H1 (cell line): ENCODE results near the gene MCM6. TPM values are rescaled to one million over a fixed set of nuclear protein-coding genes. Genes with fewer than 3 reads are reported as not detected.

Experiments used
- CTCF ChIA-PET: fragments of 300-600 bp; sonication (Branson Sonifier 250); formaldehyde crosslinking; loops from one replicate; lab custom pipeline; 2021; ENCODE audit not compliant: partially characterized antibody; lab: Charles Lee
- POLR2A ChIA-PET: fragments of 300-600 bp; sonication (Branson Sonifier 250); formaldehyde crosslinking; loops from one replicate; lab custom pipeline; 2021; ENCODE audit warnings: inconsistent platforms; ENCODE audit not compliant: partially characterized antibody; lab: Charles Lee
- DNase-seq, 2 experiments: peaks; one replicate each; pipeline versions ENCODE4 v3.0.0 to v3.0.0-alpha.2; 2010 to 2022; ENCODE audit warnings: low spot score in 2 of 2, low read depth in 1 of 2, mixed read lengths in 1 of 2
- FAIRE-seq: peaks from 2 replicates; lab custom pipeline; 2011; peaks lifted over from hg19 to GRCh38; lab: Jason Lieb, UNC
- H2AFZ ChIP-seq: 2 replicates; pipeline ENCODE4 v1.8.1; 2012; ENCODE audit warnings: low read length, inconsistent platforms
- H2AK5ac ChIP-seq: 2 replicates; pipeline ENCODE4 v1.6.1; 2013; ENCODE audit warnings: low read depth, low read length
- H2BK120ac ChIP-seq: replicated peaks from 2 replicates; pipeline ENCODE3; 2013; ENCODE audit warnings: low read depth, low read length, inconsistent platforms
- H2BK12ac ChIP-seq: 2 replicates; pipeline ENCODE4 v1.6.1; 2013; ENCODE audit warnings: low read depth, low read length
- H2BK15ac ChIP-seq: 2 replicates; pipeline ENCODE4 v1.6.1; 2013; ENCODE audit warnings: low read length
- H2BK20ac ChIP-seq: 2 replicates; pipeline ENCODE4 v1.6.1; 2013; ENCODE audit warnings: low read length
- H2BK5ac ChIP-seq: 2 replicates; pipeline ENCODE4 v1.6.1; 2013; ENCODE audit warnings: low read depth, low read length
- H3K14ac ChIP-seq: 2 replicates; pipeline ENCODE4 v1.6.1; 2013; ENCODE audit warnings: inconsistent platforms; ENCODE audit not compliant: insufficient read length
- H3K18ac ChIP-seq: 2 replicates; pipeline ENCODE4 v1.6.1; 2013; ENCODE audit warnings: low read length; ENCODE audit errors: extremely low read depth
- H3K23ac ChIP-seq: 2 replicates; pipeline ENCODE4 v1.6.1; 2013; ENCODE audit warnings: inconsistent platforms; ENCODE audit not compliant: insufficient read length
- H3K23me2 ChIP-seq: 2 replicates; pipeline ENCODE4 v1.6.1; 2013; ENCODE audit warnings: low read depth, low read length
- H3K27ac ChIP-seq: 2 replicates; pipeline ENCODE4 v1.6.1; 2011; ENCODE audit warnings: low read depth, low read length, inconsistent platforms
- H3K27me3 ChIP-seq, 4 experiments: replicated peaks in 1 of 4; 1 replicate in 1 of 4; 2 replicates in 3 of 4; pipeline versions ENCODE4 v1.6.1 to v1.8.1; 2011 to 2013; ENCODE audit warnings: low read length in 3 of 4, mild to moderate bottlenecking in 3 of 4, inconsistent platforms in 2 of 4, mixed read lengths in 2 of 4, moderate library complexity in 1 of 4; ENCODE audit not compliant: control insufficient read depth in 3 of 4, insufficient read depth in 3 of 4; ENCODE audit errors: extremely low read depth in 1 of 4
- H3K36me3 ChIP-seq, 4 experiments: 2 replicates each; pipeline versions ENCODE4 v1.6.1 to v1.8.1; 2011 to 2013; ENCODE audit warnings: mild to moderate bottlenecking in 4 of 4, low read length in 3 of 4, moderate library complexity in 2 of 4, control low read depth in 1 of 4, inconsistent platforms in 1 of 4; ENCODE audit not compliant: insufficient read depth in 4 of 4, control insufficient read depth in 2 of 4
- H3K4ac ChIP-seq: replicated peaks from 2 replicates; pipeline ENCODE3; 2013; ENCODE audit warnings: low read length, low read depth, mixed read lengths, inconsistent platforms; ENCODE audit not compliant: insufficient read length
- H3K4me1 ChIP-seq, 4 experiments: replicated peaks in 1 of 4; 1 replicate in 1 of 4; 2 replicates in 3 of 4; pipeline versions ENCODE4 v1.6.1 to v1.8.1; 2011 to 2013; ENCODE audit warnings: low read length in 3 of 4, inconsistent platforms in 2 of 4, mixed read lengths in 1 of 4; ENCODE audit not compliant: insufficient read depth in 4 of 4, control insufficient read depth in 3 of 4
- H3K4me2 ChIP-seq, 2 experiments: 2 replicates each; pipeline versions ENCODE4 v1.6.1 to v1.8.1; 2011 to 2013; ENCODE audit warnings: low read depth in 2 of 2, low read length in 2 of 2, control low read depth in 1 of 2, inconsistent platforms in 1 of 2, mild to moderate bottlenecking in 1 of 2; ENCODE audit not compliant: insufficient read depth in 1 of 2
- H3K4me3 ChIP-seq, 4 experiments: fragments of 200-600, 300-600 bp in 1 of 4; sonication (generic), shearing (Covaris generic), sonication (Bioruptor Twin) in 1 of 4; 2 replicates each; pipeline versions ENCODE4 v1.5.1 to v1.8.1; 2011 to 2016; ENCODE audit warnings: low read length in 4 of 4, low read depth in 3 of 4, control low read depth in 2 of 4, inconsistent platforms in 2 of 4, mild to moderate bottlenecking in 2 of 4, mixed read lengths in 1 of 4, moderate library complexity in 1 of 4; ENCODE audit not compliant: insufficient read depth in 2 of 4; ENCODE audit errors: extremely low read depth in 1 of 4
- H3K56ac ChIP-seq: replicated peaks from 2 replicates; pipeline ENCODE3; 2013; ENCODE audit warnings: low read depth, mild to moderate bottlenecking, mixed read lengths, low read length, inconsistent platforms; ENCODE audit not compliant: insufficient read length
- H3K79me1 ChIP-seq: 2 replicates; pipeline ENCODE4 v1.6.1; 2013; ENCODE audit warnings: low read depth, low read length, control low read depth
- H3K79me2 ChIP-seq, 2 experiments: 2 replicates each; pipeline versions ENCODE4 v1.6.1 to v1.8.1; 2012 to 2013; ENCODE audit warnings: low read length in 2 of 2, mild to moderate bottlenecking in 2 of 2, inconsistent platforms in 1 of 2; ENCODE audit not compliant: insufficient read depth in 2 of 2, control insufficient read depth in 1 of 2
- H3K9ac ChIP-seq, 4 experiments: replicated peaks in 1 of 4; 1 replicate in 1 of 4; 2 replicates in 3 of 4; pipeline versions ENCODE4 v1.6.1 to v1.8.1; 2011 to 2013; ENCODE audit warnings: low read depth in 3 of 4, low read length in 3 of 4, control low read depth in 2 of 4, mild to moderate bottlenecking in 2 of 4, moderate library complexity in 2 of 4, inconsistent platforms in 1 of 4; ENCODE audit errors: extremely low read depth in 1 of 4
- H3K9me3 ChIP-seq, 2 experiments: 2 replicates each; pipeline versions ENCODE4 v1.6.1 to v1.8.1; 2012 to 2013; ENCODE audit warnings: mild to moderate bottlenecking in 2 of 2, moderate library complexity in 2 of 2, control low read depth in 1 of 2, inconsistent platforms in 1 of 2, low read depth in 1 of 2, low read length in 1 of 2, mixed read lengths in 1 of 2; ENCODE audit not compliant: insufficient read depth in 2 of 2
- H4K20me1 ChIP-seq, 2 experiments: replicated peaks in 1 of 2; 2 replicates each; pipeline versions ENCODE3 to v1.8.1; 2011 to 2013; ENCODE audit warnings: inconsistent platforms in 2 of 2, low read length in 2 of 2, mild to moderate bottlenecking in 1 of 2; ENCODE audit not compliant: insufficient read depth in 2 of 2, control insufficient read depth in 1 of 2
- H4K5ac ChIP-seq: 2 replicates; pipeline ENCODE4 v1.6.1; 2013; ENCODE audit warnings: low read length, low read depth, mixed read lengths, inconsistent platforms; ENCODE audit not compliant: insufficient read length
- H4K8ac ChIP-seq: 2 replicates; pipeline ENCODE4 v1.8.0; 2013; ENCODE audit warnings: mild to moderate bottlenecking, moderate library complexity, low read length, inconsistent platforms; ENCODE audit not compliant: insufficient read depth; ENCODE audit errors: extremely low read depth
- H4K91ac ChIP-seq: replicated peaks from 2 replicates; pipeline ENCODE3; 2013; ENCODE audit warnings: low read length, mixed read lengths, inconsistent platforms; ENCODE audit not compliant: insufficient read length
- ASH2L ChIP-seq: fragments of 200-600, 300-600 bp; sonication (generic); IDR thresholded peaks from one replicate; pipeline ENCODE4 v1.7.1; 2017; ENCODE audit warnings: low read length
- BACH1 ChIP-seq: IDR thresholded peaks from 2 replicates; pipeline ENCODE4 v1.6.1; 2012; ENCODE audit warnings: low read length, improper control_type of control experiment
- CBX5 ChIP-seq: fragments of 300-800, 300-1000 bp; sonication (generic); IDR thresholded peaks from 2 replicates; pipeline ENCODE4 v1.7.1; 2016; ENCODE audit warnings: antibody characterized with exemption, low read length, low read depth
- CREB1 ChIP-seq: IDR thresholded peaks from 2 replicates; pipeline ENCODE4 v1.6.1; 2012; ENCODE audit warnings: inconsistent platforms
- HDAC2 ChIP-seq, 2 experiments: fragments of 300-600 bp in 1 of 2; sonication (generic) in 1 of 2; IDR thresholded peaks; 2 replicates each; pipeline ENCODE4 v1.6.1; 2011 to 2012; ENCODE audit warnings: low read depth in 2 of 2, low read length in 2 of 2, mild to moderate bottlenecking in 2 of 2, moderate library complexity in 2 of 2, borderline replicate concordance in 1 of 2, inconsistent platforms in 1 of 2
- KDM5A ChIP-seq: fragments of 200-600 bp; IDR thresholded peaks from 2 replicates; pipeline ENCODE4 v1.7.1; 2012; ENCODE audit warnings: mild to moderate bottlenecking, low read length, inconsistent platforms, mixed read lengths
- RNF2 ChIP-seq: fragments of 200-900, 300-1000 bp; sonication (generic); IDR thresholded peaks from 2 replicates; pipeline ENCODE4 v1.7.1; 2016; ENCODE audit warnings: borderline replicate concordance, low read depth, mild to moderate bottlenecking, antibody characterized with exemption, low read length; ENCODE audit not compliant: poor library complexity, severe bottlenecking; ENCODE audit errors: missing control alignments
- SIN3A ChIP-seq, 2 experiments: IDR thresholded peaks in 1 of 2; conservative IDR thresholded peaks in 1 of 2; 2 replicates each; pipeline ENCODE4 v1.6.1; 2011 to 2012; ENCODE audit warnings: low read length in 2 of 2, improper control_type of control experiment in 1 of 2, low read depth in 1 of 2, mild to moderate bottlenecking in 1 of 2
- SIRT6 ChIP-seq: IDR thresholded peaks from one replicate; pipeline ENCODE4 v1.7.1; 2012; ENCODE audit warnings: low read length, inconsistent platforms
- TAF1 ChIP-seq: IDR thresholded peaks from 2 replicates; pipeline ENCODE4 v1.6.1; 2011; ENCODE audit warnings: mild to moderate bottlenecking, low read depth, low read length
- TEAD4 ChIP-seq: IDR thresholded peaks from 2 replicates; pipeline ENCODE4 v1.6.1; 2012; ENCODE audit warnings: low read depth, low read length, inconsistent platforms, mixed read lengths
- WGBS, 2 experiments: shearing (Covaris generic) in 1 of 2; methylation state at CpG; one replicate each; pipeline versions ENCODE4 v1.1.6 to v1.1.7; 2013 to 2015; ENCODE audit warnings: low lambda C conversion rate in 2 of 2, mixed read lengths in 2 of 2, inconsistent platforms in 1 of 2, low coverage in 1 of 2, missing lambda C conversion rate in 1 of 2; ENCODE audit not compliant: insufficient replicate concordance in 2 of 2, insufficient coverage in 1 of 2, insufficient read length in 1 of 2; ENCODE audit errors: extremely low coverage in 1 of 2, missing lambda C conversion rate in 1 of 2; 5-methylcytosine and 5-hydroxymethylcytosine counted together
- polyA plus RNA-seq, 7 experiments: library from polyadenylated mRNA; depleted of rRNA in 3 of 7; stranded (reverse) in 5 of 7; unstranded in 2 of 7; fragments of >200 nt in 5 of 7; fragments of 200-250 nt in 2 of 7; gene quantifications; 1 replicate in 5 of 7; 2 replicates in 1 of 7; 4 replicates in 1 of 7; pipeline versions ENCODE4 v1.2.1 to v1.2.3, GENCODE V29; 2011 to 2013; ENCODE audit warnings: missing spikeins in 2 of 7, mixed read lengths in 2 of 7
- total RNA-seq: library from RNA; stranded (reverse); fragmentation: NEBNext Ultra II Directional; extraction: Animal tissue kit (Norgen Biotek cat#: 25700); gene quantifications from 2 replicates; pipeline ENCODE4 v1.2.1, GENCODE V29; 2021
- TF ChIP-seq, protein P1 (sequence below): IDR thresholded peaks from 2 replicates; pipeline ENCODE4 v1.6.1; 2011; ENCODE audit warnings: low read depth, mild to moderate bottlenecking, low read length; ENCODE audit not compliant: insufficient read depth
- TF ChIP-seq, protein P2 (sequence below): IDR thresholded peaks from 2 replicates; pipeline ENCODE4 v1.6.1; 2012; ENCODE audit warnings: inconsistent platforms

The MCM6 gene
- total and polyA plus RNA-seq, 2 of the 8 experiments (the other 6 are each of a cell fraction or from before 2014, with no cell fraction given): 60.2 to 134 TPM

DNA sequence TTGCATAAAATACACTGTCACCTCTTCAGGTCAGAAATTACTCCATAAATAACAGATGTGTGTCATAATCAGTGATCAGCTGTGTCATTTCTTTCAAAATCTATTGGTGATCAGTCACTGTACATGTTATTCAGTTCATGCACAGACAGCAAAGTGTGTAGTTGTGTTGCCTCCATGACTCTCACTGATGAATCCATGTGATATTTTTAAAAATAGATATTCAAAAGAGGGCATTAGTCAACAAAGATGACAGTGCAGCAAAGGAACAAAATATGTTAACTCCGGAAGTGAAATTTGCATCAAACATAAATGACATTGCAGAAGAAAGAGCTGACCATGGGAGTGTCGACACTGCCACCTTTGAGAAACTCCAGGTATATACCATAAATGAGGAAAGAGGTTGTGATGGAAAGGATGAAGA lies 17.1 kb upstream of the MCM6 start:
- Histone ChIP-seq H3K23ac (no peak overlapping the region), H3K18ac (no peak overlapping the region), H3K79me1 (no peaks in the 10 kb centered on the region), H2BK12ac (no peak overlapping the region), H2BK120ac (no peak overlapping the region), H3K9me3 (0 out of 4 replicates have a peak, but pooled peaks cover 0 to 5% of the 10 kb centered on the region in 2 experiments), H3K56ac (no peak overlapping the region), H3K14ac (no peak overlapping the region), H3K4ac (no peak overlapping the region), H3K27ac (no peak overlapping the region), H4K8ac (no peak overlapping the region), H2AFZ (no peak overlapping the region), H4K91ac (no peak overlapping the region), H2AK5ac (no peak overlapping the region), H4K20me1 (no peaks in the 10 kb centered on the region), H3K79me2 (no peaks in the 10 kb centered on the region), H3K4me1 (peaks cover 0 to 4% (median 0%) of the 10 kb centered on the region in 4 experiments; a peak in 3 of 7 replicates), H3K27me3 (no peaks in the 10 kb centered on the region), H3K23me2 (no peaks in the 10 kb centered on the region), H3K4me3 (no peak overlapping the region), H4K5ac (no peak overlapping the region), H3K9ac (no peak overlapping the region), H3K36me3 (no peaks in the 10 kb centered on the region), H3K4me2 (no peak overlapping the region), H2BK15ac (no peak overlapping the region), H2BK20ac (no peak overlapping the region), H2BK5ac (no peak overlapping the region)
- ChIA-PET CTCF (interaction anchor here (0.7 to 4.0 kb wide), 3 partner anchors 21 to 487 kb away, joined by 3 to 25 read pairs (median 3); no protein-coding TSS in a partner anchor), POLR2A (interaction anchor here (1.6 kb wide), 1 partner anchor 18 kb away, joined by 4 read pairs; no protein-coding TSS in a partner anchor)
- no peak for DNase-seq
- 89% methylated on average over 2 of the region's 2 CpGs; no CpG with 5 or more reads in 1 of the 2 experiments for WGBS, 2 experiments
- no peak for FAIRE-seq
- TF ChIP-seq TEAD4: no peak
- no peak for TF ChIP-seq BACH1
- no peak for TF ChIP-seq ASH2L
- TF ChIP-seq KDM5A: no peak
- TF ChIP-seq CBX5: no peak
- TF ChIP-seq TAF1: no peak
- TF ChIP-seq, protein P1, sequence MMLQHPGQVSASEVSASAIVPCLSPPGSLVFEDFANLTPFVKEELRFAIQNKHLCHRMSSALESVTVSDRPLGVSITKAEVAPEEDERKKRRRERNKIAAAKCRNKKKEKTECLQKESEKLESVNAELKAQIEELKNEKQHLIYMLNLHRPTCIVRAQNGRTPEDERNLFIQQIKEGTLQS: no peak
- no peak for TF ChIP-seq CREB1
- TF ChIP-seq, protein P2, sequence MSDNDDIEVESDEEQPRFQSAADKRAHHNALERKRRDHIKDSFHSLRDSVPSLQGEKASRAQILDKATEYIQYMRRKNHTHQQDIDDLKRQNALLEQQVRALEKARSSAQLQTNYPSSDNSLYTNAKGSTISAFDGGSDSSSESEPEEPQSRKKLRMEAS: no peak
- TF ChIP-seq RNF2: no peak
- TF ChIP-seq SIN3A (conservative IDR thresholded peaks at IDR 0.05 in 1 of 2, IDR thresholded peaks at IDR 0.05 in 1 of 2; ENCODE audit: low read depth in 1 of 2, low read length in 2 of 2): no peak
- TF ChIP-seq HDAC2 (IDR thresholded peaks at IDR 0.05; ENCODE audit: borderline replicate concordance in 1 of 2, low read depth in 2 of 2, low read length in 2 of 2): no peak
- TF ChIP-seq SIRT6: no peak
